GM23338 (cell line): Measurements from ENCODE around the gene DIPK1A. TPM values are rescaled to one million over a fixed set of nuclear protein-coding genes. Genes with fewer than 3 reads are reported as not detected.
A peak's percentile ranks its signal among the peaks of the same experiment; 100 is the strongest.

Experiments
- ATAC-seq: fragments of 200-7000 bp; cut with Tn5 transposase; 3 replicates; pipeline ENCODE4 v1.9.1; 2020
- DNase-seq: peaks from one replicate; pipeline ENCODE4 v3.0.0-alpha.2; 2015; ENCODE audit warnings: low spot score
- H2AFZ ChIP-seq: fragments of 200-600 bp; sonication (generic); 2 replicates; pipeline ENCODE4 v1.8.0; 2016; ENCODE audit warnings: antibody characterized with exemption, mild to moderate bottlenecking, moderate library complexity
- H3F3A ChIP-seq: fragments of 200-600 bp; sonication (generic); replicated peaks from 2 replicates; pipeline ENCODE4 v1.8.0; 2017; ENCODE audit warnings: antibody characterized with exemption, mixed run types, low read depth
- H3K27ac ChIP-seq: fragments of 200-600 bp; sonication (generic); 2 replicates; pipeline ENCODE4 v1.6.1; 2016; ENCODE audit warnings: low read depth
- H3K27me3 ChIP-seq: fragments of 200-600 bp; sonication (generic); 2 replicates; pipeline ENCODE4 v1.8.0; 2016; ENCODE audit warnings: mild to moderate bottlenecking, mixed run types, moderate library complexity; ENCODE audit not compliant: insufficient read depth
- H3K36me3 ChIP-seq: fragments of 200-600 bp; sonication (generic); 2 replicates; pipeline ENCODE4 v1.8.0; 2016; ENCODE audit warnings: mild to moderate bottlenecking; ENCODE audit not compliant: insufficient read depth
- H3K4me1 ChIP-seq: fragments of 200-600 bp; sonication (generic); 2 replicates; pipeline ENCODE4 v1.8.0; 2016; ENCODE audit warnings: mild to moderate bottlenecking, moderate library complexity; ENCODE audit not compliant: insufficient read depth
- H3K4me2 ChIP-seq: fragments of 200-600 bp; sonication (generic); 2 replicates; pipeline ENCODE4 v1.7.1; 2017; ENCODE audit warnings: mixed run types
- H3K4me3 ChIP-seq: fragments of 200-600 bp; sonication (generic); 2 replicates; pipeline ENCODE4 v1.6.1; 2016; ENCODE audit warnings: mixed run types
- H3K79me2 ChIP-seq: fragments of 200-600 bp; sonication (generic); replicated peaks from 2 replicates; pipeline ENCODE4 v1.8.0; 2017; ENCODE audit warnings: mild to moderate bottlenecking; ENCODE audit not compliant: insufficient read depth
- H3K9me2 ChIP-seq: fragments of 200-600 bp; sonication (generic); 2 replicates; pipeline ENCODE4 v1.8.0; 2017; ENCODE audit not compliant: insufficient read depth
- H4K20me1 ChIP-seq: fragments of 200-600 bp; sonication (generic); replicated peaks from 2 replicates; pipeline ENCODE4 v1.8.0; 2017; ENCODE audit warnings: mild to moderate bottlenecking; ENCODE audit not compliant: insufficient read depth
- H3K27ac Mint-ChIP-seq: 2 replicates; pipeline ENCODE4 v1.8.0; 2020; ENCODE audit warnings: inconsistent platforms, mild to moderate bottlenecking, moderate library complexity, mixed read lengths
- H3K27me3 Mint-ChIP-seq: 3 replicates; pipeline ENCODE4 v1.8.0; 2022; ENCODE audit warnings: low read depth, mild to moderate bottlenecking, moderate library complexity, mixed read lengths, inconsistent platforms; ENCODE audit not compliant: insufficient read depth, poor library complexity
- H3K36me3 Mint-ChIP-seq: 3 replicates; pipeline ENCODE4 v1.8.0; 2021; ENCODE audit warnings: low read depth, mild to moderate bottlenecking, inconsistent platforms, moderate library complexity, mixed read lengths
- H3K4me1 Mint-ChIP-seq: 3 replicates; pipeline ENCODE4 v1.8.0; 2020; ENCODE audit warnings: mild to moderate bottlenecking, inconsistent platforms, mixed read lengths
- H3K4me3 Mint-ChIP-seq: 3 replicates; pipeline ENCODE4 v1.8.0; 2021; ENCODE audit warnings: moderate library complexity, mild to moderate bottlenecking, inconsistent platforms, mixed read lengths
- H3K9me3 Mint-ChIP-seq: 3 replicates; pipeline ENCODE4 v1.8.0; 2020; ENCODE audit warnings: moderate library complexity, mild to moderate bottlenecking, inconsistent platforms, mixed read lengths
- CTCF ChIP-seq, 2 experiments: fragments of 200-600 bp in 1 of 2; sonication (generic) in 1 of 2; conservative IDR thresholded peaks; 2 replicates each; pipeline versions ENCODE4 v1.5.1 to v1.6.1; 2016 to 2017; ENCODE audit warnings: antibody characterized with exemption in 2 of 2, low read depth in 2 of 2, mild to moderate bottlenecking in 2 of 2, moderate library complexity in 1 of 2
- ETS1 ChIP-seq: IDR thresholded peaks from 2 replicates; pipeline ENCODE4 v1.6.1; 2016; ENCODE audit warnings: antibody characterized with exemption
- EZH2phosphoT487 ChIP-seq: fragments of 200-600 bp; sonication (generic); IDR thresholded peaks from one replicate; pipeline ENCODE4 v1.8.1; 2018; ENCODE audit warnings: antibody characterized with exemption; ENCODE audit not compliant: unreplicated experiment
- JUNB ChIP-seq: IDR thresholded peaks from one replicate; pipeline ENCODE4 v1.6.1; 2016; ENCODE audit warnings: antibody characterized with exemption; ENCODE audit not compliant: unreplicated experiment
- NANOG ChIP-seq: IDR thresholded peaks from 2 replicates; pipeline ENCODE4 v1.6.1; 2016; ENCODE audit warnings: antibody characterized with exemption, borderline replicate concordance
- POLR2AphosphoS5 ChIP-seq: IDR thresholded peaks from 2 replicates; pipeline ENCODE4 v1.6.1; 2016; ENCODE audit warnings: antibody characterized with exemption, low read depth
- REST ChIP-seq: IDR thresholded peaks from one replicate; pipeline ENCODE4 v1.6.1; 2018; ENCODE audit warnings: antibody characterized with exemption; ENCODE audit not compliant: unreplicated experiment
- STAT1 ChIP-seq: IDR thresholded peaks from one replicate; pipeline ENCODE4 v1.6.1; 2016; ENCODE audit warnings: antibody characterized with exemption; ENCODE audit not compliant: unreplicated experiment
- ZNF114 ChIP-seq: fragments of 250-450 bp; sonication (Bioruptor Pico); IDR thresholded peaks from 2 replicates; pipeline ENCODE4 v1.5.0; 2020; ENCODE audit warnings: mild to moderate bottlenecking, moderate library complexity
- ZNF331 ChIP-seq: fragments of 250-450 bp; sonication (Bioruptor Pico); IDR thresholded peaks from 2 replicates; pipeline ENCODE4 v1.5.0; 2020; ENCODE audit warnings: low read depth, mild to moderate bottlenecking, moderate library complexity
- ZNF462 ChIP-seq: fragments of 250-450 bp; sonication (Bioruptor Pico); IDR thresholded peaks from 2 replicates; pipeline ENCODE4 v1.5.0; 2020; ENCODE audit warnings: mild to moderate bottlenecking, moderate library complexity
- polyA plus RNA-seq: library from polyadenylated mRNA; unstranded; fragments of >200 nt; fragmentation: Nextera tagmentation; extraction: Ambion mirVana; gene quantifications from 2 replicates; pipeline ENCODE4 v1.2.1, GENCODE V29; 2016
- total RNA-seq: library from RNA; depleted of rRNA; stranded (reverse); fragments of >200 nt; shearing (Covaris generic); gene quantifications from 2 replicates; pipeline ENCODE4 v1.2.3, GENCODE V29; 2014

Gene DIPK1A
- total and polyA plus RNA-seq, 2 experiments from 2014 or later: 4.8 to 6.1 TPM

- Mint-ChIP-seq H3K27ac (0 out of 2 replicates have a peak overlapping the region, but pooled peaks have one; percentile 9), H3K9me3 (peaks cover 9% of the 10 kb centered on the region)
- H3K4me1 ChIP-seq: peaks cover 5% of the 10 kb centered on the region
Observed at GRCh38 chr1:92877081-92877711, 84.1 kb downstream of the DIPK1A start.

More at GRCh38 chr1:92877081-92877711, 84.1 kb downstream of the DIPK1A start:
- H3K36me3 Mint-ChIP-seq: peaks cover 8% of the 10 kb centered on the region; the same call in 2 of the 3 replicates
- TF ChIP-seq NANOG (no peak), STAT1 (no peak), ZNF331 (no peak), POLR2AphosphoS5 (no peak), REST (no peak), ZNF114 (CRISPR knock-in tag) (no peak), ZNF462 (CRISPR knock-in tag) (no peak), CTCF (conservative IDR thresholded peaks at IDR 0.05; ENCODE audit: low read depth in 2 of 2) (no peak), ETS1 (no peak), EZH2phosphoT487 (no peak), JUNB (no peak)
- DNase-seq: no peak
- no peaks in the 10 kb centered on the region for H3K9me2 ChIP-seq
- H4K20me1 ChIP-seq: no peaks in the 10 kb centered on the region
- no peaks in the 10 kb centered on the region for H3F3A ChIP-seq
- H3K27me3 ChIP-seq: no peaks in the 10 kb centered on the region
- H3K4me2 ChIP-seq: no peak overlapping the region
- ATAC-seq: no peak
- no peak overlapping the region for H3K27ac ChIP-seq
- H3K4me3 ChIP-seq: no peak overlapping the region
- peaks cover 13% of the 10 kb centered on the region; the same call in 2 of the 3 replicates for H3K4me1 Mint-ChIP-seq
- H3K36me3 ChIP-seq: no peaks in the 10 kb centered on the region
- H3K4me3 Mint-ChIP-seq: no peak overlapping the region
- no peak overlapping the region for H2AFZ ChIP-seq
- no peaks in the 10 kb centered on the region for H3K79me2 ChIP-seq
- no peaks in the 10 kb centered on the region for H3K27me3 Mint-ChIP-seq
